Heart left ventricle (tissue), 13 donors: ENCODE data around the gene PTS.

Source experiments
- POLR2A ChIP-seq, 2 donors: fragments of 450-650 bp; IDR thresholded peaks; one replicate each; pipeline ENCODE4 v1.6.1; 2017; ENCODE audit warnings: antibody characterized with exemption in 2 of 2, mild to moderate bottlenecking in 2 of 2, moderate library complexity in 2 of 2
- TF ChIP-seq, protein P1 (sequence below), 12 donors: fragments of 200-600 bp; sonication (generic) in 4 of 12; IDR thresholded peaks; one replicate each; pipeline versions ENCODE4 v1.5.0 to v1.8.0; 2018 to 2022; ENCODE audit warnings: antibody characterized with exemption in 12 of 12, mild to moderate bottlenecking in 5 of 12
- donor health status: ischemic (EF 13 %, LVEDD 7.1; RV severe dilation, severe dysfunction).
- donor health status: DM: no; HTN: yes; CAD: no.
- donor health status: DM: no; HTN: no; CAD: no.
- donor health status: ischemic (EF 25% LVEDD 6.9; RV normal size, moderate dysfunction).
- donor health status: ischemic (EF 25% LVEDD 5.7; RV mildly dilated, moderate dysfunction).
- donor health status: ischemic (EF 35%, LVEDD 5.7; RV mildly dilated, moderate dysfunction).
- donor health status: nonischemic (EF 11% LVEDD 7.7; RV severe dilation, severe dysfunction).
- donor health status: DM: yes; HTN: yes; CAD: no.
- donor health status: PGD.
- donor health status: ischemic (EF 29% LVEDD 5.4; RV normal size, mild dysfunction).
- donor health status: nonischemic (EF 23%, LVEDD 6.1; RV moderate dilation, normal function).

DNA sequence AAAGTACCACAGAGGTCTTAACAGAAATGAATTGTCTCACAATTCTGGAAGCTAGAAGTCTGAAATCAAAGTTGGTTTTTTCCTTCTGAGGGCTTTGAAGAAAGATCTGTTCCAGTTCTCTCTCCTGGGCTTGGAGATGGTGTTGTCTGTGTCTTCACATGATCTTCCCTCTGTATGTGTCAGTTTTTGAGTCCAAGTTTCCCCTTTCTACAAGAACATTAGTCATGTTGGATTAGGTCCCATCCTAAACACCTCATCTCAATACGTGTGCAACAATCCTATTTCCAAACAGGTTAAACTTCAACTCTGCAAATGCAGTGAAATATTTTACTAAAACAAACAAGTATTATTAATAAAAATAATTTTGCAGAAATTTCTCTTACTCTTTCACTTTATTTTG is 3.1 kb upstream of the PTS start:
- TF ChIP-seq, protein P1, sequence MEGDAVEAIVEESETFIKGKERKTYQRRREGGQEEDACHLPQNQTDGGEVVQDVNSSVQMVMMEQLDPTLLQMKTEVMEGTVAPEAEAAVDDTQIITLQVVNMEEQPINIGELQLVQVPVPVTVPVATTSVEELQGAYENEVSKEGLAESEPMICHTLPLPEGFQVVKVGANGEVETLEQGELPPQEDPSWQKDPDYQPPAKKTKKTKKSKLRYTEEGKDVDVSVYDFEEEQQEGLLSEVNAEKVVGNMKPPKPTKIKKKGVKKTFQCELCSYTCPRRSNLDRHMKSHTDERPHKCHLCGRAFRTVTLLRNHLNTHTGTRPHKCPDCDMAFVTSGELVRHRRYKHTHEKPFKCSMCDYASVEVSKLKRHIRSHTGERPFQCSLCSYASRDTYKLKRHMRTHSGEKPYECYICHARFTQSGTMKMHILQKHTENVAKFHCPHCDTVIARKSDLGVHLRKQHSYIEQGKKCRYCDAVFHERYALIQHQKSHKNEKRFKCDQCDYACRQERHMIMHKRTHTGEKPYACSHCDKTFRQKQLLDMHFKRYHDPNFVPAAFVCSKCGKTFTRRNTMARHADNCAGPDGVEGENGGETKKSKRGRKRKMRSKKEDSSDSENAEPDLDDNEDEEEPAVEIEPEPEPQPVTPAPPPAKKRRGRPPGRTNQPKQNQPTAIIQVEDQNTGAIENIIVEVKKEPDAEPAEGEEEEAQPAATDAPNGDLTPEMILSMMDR (IDR thresholded peaks at IDR 0.05), result no peak
- TF ChIP-seq POLR2A (IDR thresholded peaks at IDR 0.05), result no peak
